ENCODE data around the gene GPC3.

GPC3 gene

DNA sequence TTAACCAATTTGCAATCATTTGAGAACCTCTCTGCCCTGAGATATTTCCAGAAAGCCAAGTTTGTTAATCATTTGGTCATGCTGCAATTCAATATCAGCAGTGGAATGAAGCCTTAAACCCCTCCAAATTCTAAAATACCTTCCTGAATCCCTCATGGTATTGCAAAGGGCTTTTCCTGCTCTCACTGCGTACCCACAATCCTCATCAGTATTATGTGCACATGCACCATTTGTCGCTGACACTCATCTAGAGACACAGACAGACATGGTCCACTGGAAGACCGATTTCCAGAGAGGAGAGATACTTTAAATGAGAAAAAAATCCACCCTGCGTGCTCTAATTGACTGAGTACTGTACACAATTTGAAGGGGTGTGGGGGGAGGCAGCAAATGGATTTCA lies 104.4 kb downstream of the GPC3 start:
- H3K36me3 ChIP-seq (ENCODE audit: control insufficient read depth in 4 of 4, insufficient read depth in 4 of 4, low read length in 3 of 4): no peaks in the 10 kb centered on the region
- peaks cover 0 to 2% (median 0%) of the 10 kb centered on the region in 5 experiments for H3K27me3 ChIP-seq (replicated peaks in 2 of 5; ENCODE audit: control insufficient read depth in 4 of 5, insufficient read depth in 5 of 5, low read length in 4 of 5)
- no peak for DNase-seq
- no peaks in the 10 kb centered on the region for H3K4me1 ChIP-seq (ENCODE audit: control extremely low read depth in 1 of 4, control insufficient read depth in 4 of 4, insufficient read depth in 4 of 4, low read length in 3 of 4)
- 92% methylated on average over 2 of the region's 4 CpGs for WGBS (ENCODE audit: insufficient coverage)
- ChIA-PET CTCF (no interaction called here), POLR2A (no interaction called here)
- H3K27ac ChIP-seq (ENCODE audit: insufficient read depth in 1 of 2, low read depth in 1 of 2, low read length in 2 of 2, poor library complexity in 1 of 2, severe bottlenecking in 2 of 2): no peak overlapping the region
- H3K9me3 ChIP-seq (ENCODE audit: control extremely low read depth in 1 of 5, control insufficient read depth in 4 of 5, insufficient read depth in 2 of 5, low read depth in 1 of 5, low read length in 4 of 5): no peaks in the 10 kb centered on the region
- H3K4me3 ChIP-seq (ENCODE audit: control insufficient read depth in 1 of 7, extremely low read depth in 1 of 7, insufficient read depth in 4 of 7, low read depth in 2 of 7, low read length in 6 of 7): no peak overlapping the region

DNA sequence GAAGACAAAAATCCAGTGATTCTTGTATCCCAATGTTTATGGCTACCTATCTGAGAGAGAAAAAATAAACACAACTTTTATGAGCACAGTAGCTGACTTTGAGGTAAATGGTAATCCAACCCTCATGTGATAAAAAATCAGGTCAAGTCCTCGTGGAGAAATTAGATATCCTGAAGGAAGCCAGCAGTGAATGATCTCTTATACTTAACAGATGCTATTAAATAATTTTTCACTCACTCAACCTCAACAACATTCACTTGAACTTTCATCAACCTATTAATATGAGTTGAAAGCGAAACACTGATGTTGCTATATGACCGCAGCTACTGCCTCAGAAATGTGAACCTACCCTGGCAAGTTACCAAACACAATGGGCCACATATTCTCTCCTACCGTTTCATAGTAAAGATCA lies 105.4 kb downstream of the GPC3 start:
- Histone ChIP-seq H3K4me3 (ENCODE audit: control insufficient read depth in 1 of 7, extremely low read depth in 1 of 7, insufficient read depth in 4 of 7, low read depth in 2 of 7, low read length in 6 of 7) (no peak overlapping the region), H3K9me3 (ENCODE audit: control extremely low read depth in 1 of 5, control insufficient read depth in 4 of 5, insufficient read depth in 2 of 5, low read depth in 1 of 5, low read length in 4 of 5) (no peaks in the 10 kb centered on the region), H3K36me3 (ENCODE audit: control insufficient read depth in 4 of 4, insufficient read depth in 4 of 4, low read length in 3 of 4) (no peaks in the 10 kb centered on the region), H3K27me3 (replicated peaks in 2 of 5; ENCODE audit: control insufficient read depth in 4 of 5, insufficient read depth in 5 of 5, low read length in 4 of 5) (peaks cover 0 to 2% (median 0%) of the 10 kb centered on the region in 5 experiments), H3K27ac (ENCODE audit: insufficient read depth in 1 of 2, low read depth in 1 of 2, low read length in 2 of 2, poor library complexity in 1 of 2, severe bottlenecking in 2 of 2) (no peak overlapping the region), H3K4me1 (ENCODE audit: control extremely low read depth in 1 of 4, control insufficient read depth in 4 of 4, insufficient read depth in 4 of 4, low read length in 3 of 4) (no peaks in the 10 kb centered on the region)
- CTCF ChIA-PET: no interaction called here
- POLR2A ChIA-PET: no interaction called here
- DNase-seq: no peak
- WGBS (ENCODE audit: insufficient coverage): 71% methylated on average over 1 of the region's 4 CpGs

GRCh38 chrX:133878710-133879109 lies 106.7 kb downstream of the GPC3 start:
- ChIA-PET POLR2A (no interaction called here), CTCF (no interaction called here)
- WGBS (ENCODE audit: insufficient coverage): 100% methylated on average over 1 of the region's 3 CpGs
- Histone ChIP-seq H3K4me1 (ENCODE audit: control extremely low read depth in 1 of 4, control insufficient read depth in 4 of 4, insufficient read depth in 4 of 4, low read length in 3 of 4) (no peaks in the 10 kb centered on the region), H3K36me3 (ENCODE audit: control insufficient read depth in 4 of 4, insufficient read depth in 4 of 4, low read length in 3 of 4) (no peaks in the 10 kb centered on the region), H3K27ac (ENCODE audit: insufficient read depth in 1 of 2, low read depth in 1 of 2, low read length in 2 of 2, poor library complexity in 1 of 2, severe bottlenecking in 2 of 2) (no peak overlapping the region), H3K4me3 (ENCODE audit: control insufficient read depth in 1 of 7, extremely low read depth in 1 of 7, insufficient read depth in 4 of 7, low read depth in 2 of 7, low read length in 6 of 7) (no peak overlapping the region), H3K9me3 (ENCODE audit: control extremely low read depth in 1 of 5, control insufficient read depth in 4 of 5, insufficient read depth in 2 of 5, low read depth in 1 of 5, low read length in 4 of 5) (no peaks in the 10 kb centered on the region), H3K27me3 (replicated peaks in 2 of 5; ENCODE audit: control insufficient read depth in 4 of 5, insufficient read depth in 5 of 5, low read length in 4 of 5) (peaks cover 0 to 2% (median 0%) of the 10 kb centered on the region in 5 experiments)
- DNase-seq: no peak

GRCh38 chrX:133876646-133877045 lies 108.7 kb downstream of the GPC3 start:
- no peaks in the 10 kb centered on the region for H3K4me1 ChIP-seq (ENCODE audit: control extremely low read depth in 1 of 4, control insufficient read depth in 4 of 4, insufficient read depth in 4 of 4, low read length in 3 of 4)
- POLR2A ChIA-PET: no interaction called here
- no peaks in the 10 kb centered on the region for H3K36me3 ChIP-seq (ENCODE audit: control insufficient read depth in 4 of 4, insufficient read depth in 4 of 4, low read length in 3 of 4)
- no peaks in the 10 kb centered on the region for H3K9me3 ChIP-seq (ENCODE audit: control extremely low read depth in 1 of 5, control insufficient read depth in 4 of 5, insufficient read depth in 2 of 5, low read depth in 1 of 5, low read length in 4 of 5)
- H3K4me3 ChIP-seq (ENCODE audit: control insufficient read depth in 1 of 7, extremely low read depth in 1 of 7, insufficient read depth in 4 of 7, low read depth in 2 of 7, low read length in 6 of 7): no peak overlapping the region
- CTCF ChIA-PET: no interaction called here
- no peak for DNase-seq
- H3K27ac ChIP-seq (ENCODE audit: insufficient read depth in 1 of 2, low read depth in 1 of 2, low read length in 2 of 2, poor library complexity in 1 of 2, severe bottlenecking in 2 of 2): no peak overlapping the region
- no peaks in the 10 kb centered on the region for H3K27me3 ChIP-seq (replicated peaks in 2 of 5; ENCODE audit: control insufficient read depth in 4 of 5, insufficient read depth in 5 of 5, low read length in 4 of 5)

GRCh38 chrX:133869270-133869669 lies 116.1 kb downstream of the GPC3 start:
- Histone ChIP-seq H3K27ac (ENCODE audit: insufficient read depth in 1 of 2, low read depth in 1 of 2, low read length in 2 of 2, poor library complexity in 1 of 2, severe bottlenecking in 2 of 2) (no peak overlapping the region), H3K4me1 (ENCODE audit: control extremely low read depth in 1 of 4, control insufficient read depth in 4 of 4, insufficient read depth in 4 of 4, low read length in 3 of 4) (no peaks in the 10 kb centered on the region), H3K9me3 (ENCODE audit: control extremely low read depth in 1 of 5, control insufficient read depth in 4 of 5, insufficient read depth in 2 of 5, low read depth in 1 of 5, low read length in 4 of 5) (peaks cover 0 to 4% (median 0%) of the 10 kb centered on the region in 5 experiments), H3K36me3 (ENCODE audit: control insufficient read depth in 4 of 4, insufficient read depth in 4 of 4, low read length in 3 of 4) (no peaks in the 10 kb centered on the region), H3K27me3 (replicated peaks in 2 of 5; ENCODE audit: control insufficient read depth in 4 of 5, insufficient read depth in 5 of 5, low read length in 4 of 5) (peaks cover 0 to 3% (median 0%) of the 10 kb centered on the region in 5 experiments), H3K4me3 (ENCODE audit: control insufficient read depth in 1 of 7, extremely low read depth in 1 of 7, insufficient read depth in 4 of 7, low read depth in 2 of 7, low read length in 6 of 7) (no peak overlapping the region)
- WGBS (ENCODE audit: insufficient coverage): 90% methylated on average over 4 of the region's 4 CpGs
- POLR2A ChIA-PET: interaction anchor here (0.6 kb wide), 1 partner anchor 289 kb away, joined by 3 read pairs; no protein-coding TSS in a partner anchor
- no peak for DNase-seq
- CTCF ChIA-PET: no interaction called here

- H3K4me3 ChIP-seq (ENCODE audit: control insufficient read depth in 1 of 7, extremely low read depth in 1 of 7, insufficient read depth in 4 of 7, low read depth in 2 of 7, low read length in 6 of 7): no peak overlapping the region
- H3K36me3 ChIP-seq (ENCODE audit: control insufficient read depth in 4 of 4, insufficient read depth in 4 of 4, low read length in 3 of 4): no peaks in the 10 kb centered on the region
- POLR2A ChIA-PET: no interaction called here
- CTCF ChIA-PET: no interaction called here
- no peaks in the 10 kb centered on the region for H3K4me1 ChIP-seq (ENCODE audit: control extremely low read depth in 1 of 4, control insufficient read depth in 4 of 4, insufficient read depth in 4 of 4, low read length in 3 of 4)
- H3K9me3 ChIP-seq (ENCODE audit: control extremely low read depth in 1 of 5, control insufficient read depth in 4 of 5, insufficient read depth in 2 of 5, low read depth in 1 of 5, low read length in 4 of 5): peaks cover 0 to 4% (median 0%) of the 10 kb centered on the region in 5 experiments
- peaks cover 0 to 3% (median 0%) of the 10 kb centered on the region in 5 experiments for H3K27me3 ChIP-seq (replicated peaks in 2 of 5; ENCODE audit: control insufficient read depth in 4 of 5, insufficient read depth in 5 of 5, low read length in 4 of 5)
- no peak overlapping the region for H3K27ac ChIP-seq (ENCODE audit: insufficient read depth in 1 of 2, low read depth in 1 of 2, low read length in 2 of 2, poor library complexity in 1 of 2, severe bottlenecking in 2 of 2)
- no CpG with 5 or more reads among the region's 1 CpG for WGBS (ENCODE audit: insufficient coverage)
- DNase-seq: peak in 1 of 3 donors; percentile 2
These were observed 116.7 kb downstream of the GPC3 start for GRCh38 chrX:133868682-133869081.

DNA sequence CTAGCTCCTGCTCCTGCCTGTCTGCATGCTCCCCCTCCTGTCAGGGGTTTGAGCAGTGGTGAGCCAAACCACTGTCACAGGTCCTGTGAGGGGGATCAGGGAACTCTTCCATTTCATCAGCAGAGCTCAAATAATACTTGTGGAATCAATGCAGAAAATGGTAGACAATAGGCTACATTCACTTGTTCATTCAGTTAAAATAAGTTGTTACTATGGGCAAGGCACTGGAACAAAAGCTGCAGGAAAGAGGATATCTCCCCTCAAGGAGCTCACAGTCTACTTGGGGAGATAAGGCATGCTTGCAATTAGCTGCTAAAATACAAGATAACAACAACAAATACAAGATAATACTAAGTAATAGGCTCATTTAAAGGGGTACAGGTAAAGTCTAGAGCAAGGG lies 117.1 kb downstream of the GPC3 start:
- no peak for DNase-seq
- Histone ChIP-seq H3K4me3 (ENCODE audit: control insufficient read depth in 1 of 7, extremely low read depth in 1 of 7, insufficient read depth in 4 of 7, low read depth in 2 of 7, low read length in 6 of 7) (no peak overlapping the region), H3K27ac (ENCODE audit: insufficient read depth in 1 of 2, low read depth in 1 of 2, low read length in 2 of 2, poor library complexity in 1 of 2, severe bottlenecking in 2 of 2) (no peak overlapping the region), H3K36me3 (ENCODE audit: control insufficient read depth in 4 of 4, insufficient read depth in 4 of 4, low read length in 3 of 4) (no peaks in the 10 kb centered on the region), H3K9me3 (ENCODE audit: control extremely low read depth in 1 of 5, control insufficient read depth in 4 of 5, insufficient read depth in 2 of 5, low read depth in 1 of 5, low read length in 4 of 5) (peaks cover 0 to 4% (median 0%) of the 10 kb centered on the region in 5 experiments), H3K27me3 (replicated peaks in 2 of 5; ENCODE audit: control insufficient read depth in 4 of 5, insufficient read depth in 5 of 5, low read length in 4 of 5) (peaks cover 0 to 3% (median 0%) of the 10 kb centered on the region in 5 experiments), H3K4me1 (ENCODE audit: control extremely low read depth in 1 of 4, control insufficient read depth in 4 of 4, insufficient read depth in 4 of 4, low read length in 3 of 4) (no peaks in the 10 kb centered on the region)
- CTCF ChIA-PET: no interaction called here
- POLR2A ChIA-PET: no interaction called here

Measured in common myeloid progenitor, CD34-positive (primary cell).